Activated CD8-positive, alpha-beta memory T cell treated with anti-CD3 and anti-CD28 coated beads, Interleukin-2, amount 50 U/mL, for 4 hours (primary cell): ENCODE results near the gene TWIST2.

Source experiments
- DNase-seq: peaks from one replicate; pipeline ENCODE4 v3.0.0-alpha.2; 2020

TWIST2 gene

DNA sequence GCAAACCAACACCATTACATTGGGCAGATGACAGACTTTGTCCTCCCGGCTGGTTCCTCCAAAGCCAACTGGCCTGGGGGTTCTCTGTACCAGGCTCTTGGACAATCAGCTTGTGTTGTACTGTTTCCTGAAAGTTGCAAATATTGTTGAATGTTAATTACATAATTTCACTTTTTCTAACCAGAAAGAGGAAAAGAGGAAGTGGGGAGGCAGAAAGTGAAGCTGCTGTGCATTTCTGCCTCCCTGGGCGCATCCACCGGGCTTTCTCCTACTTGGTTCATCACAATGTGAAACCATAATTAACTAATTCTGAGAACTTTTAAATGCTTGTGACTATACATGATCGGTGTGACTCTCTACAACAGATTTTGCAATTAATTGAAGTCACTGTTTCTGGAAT lies 10.1 kb downstream of the TWIST2 start:
- DNase-seq: no peak

- DNase-seq: no peak
Observed at GRCh38 chr2:238859636-238860347, 11.9 kb downstream of the TWIST2 start.

GRCh38 chr2:238861013-238861730 lies 13.3 kb downstream of the TWIST2 start:
- DNase-seq: no peak

GRCh38 chr2:238861766-238862315 lies 14.0 kb downstream of the TWIST2 start:
- DNase-seq: no peak

GRCh38 chr2:238862701-238863100 lies 14.8 kb downstream of the TWIST2 start:
- no peak for DNase-seq

- DNase-seq: no peak
Observed at GRCh38 chr2:238863231-238863630, 15.3 kb downstream of the TWIST2 start.

DNA sequence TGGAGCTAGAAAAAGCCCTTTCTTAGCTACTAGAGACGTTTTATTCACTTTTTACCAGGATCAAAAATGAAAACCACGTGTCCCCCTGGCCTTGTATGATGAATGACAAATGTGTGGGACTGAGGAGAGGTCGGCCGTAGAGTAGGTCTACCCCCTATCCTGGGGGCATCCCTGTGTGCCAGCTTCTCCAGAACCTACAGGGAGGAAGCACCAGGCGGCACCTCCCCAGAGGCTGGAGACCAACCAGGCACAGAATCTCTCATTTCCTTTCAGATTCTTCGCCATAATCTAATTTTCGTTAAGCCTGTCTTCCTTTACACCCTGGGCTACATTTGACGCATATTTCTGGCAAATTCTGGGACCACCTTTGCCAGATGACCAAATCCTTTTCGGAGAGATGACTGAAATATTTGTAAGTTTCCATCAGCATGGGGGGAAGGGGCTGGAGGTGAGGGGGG lies 15.9 kb downstream of the TWIST2 start:
- DNase-seq: no peak

DNA sequence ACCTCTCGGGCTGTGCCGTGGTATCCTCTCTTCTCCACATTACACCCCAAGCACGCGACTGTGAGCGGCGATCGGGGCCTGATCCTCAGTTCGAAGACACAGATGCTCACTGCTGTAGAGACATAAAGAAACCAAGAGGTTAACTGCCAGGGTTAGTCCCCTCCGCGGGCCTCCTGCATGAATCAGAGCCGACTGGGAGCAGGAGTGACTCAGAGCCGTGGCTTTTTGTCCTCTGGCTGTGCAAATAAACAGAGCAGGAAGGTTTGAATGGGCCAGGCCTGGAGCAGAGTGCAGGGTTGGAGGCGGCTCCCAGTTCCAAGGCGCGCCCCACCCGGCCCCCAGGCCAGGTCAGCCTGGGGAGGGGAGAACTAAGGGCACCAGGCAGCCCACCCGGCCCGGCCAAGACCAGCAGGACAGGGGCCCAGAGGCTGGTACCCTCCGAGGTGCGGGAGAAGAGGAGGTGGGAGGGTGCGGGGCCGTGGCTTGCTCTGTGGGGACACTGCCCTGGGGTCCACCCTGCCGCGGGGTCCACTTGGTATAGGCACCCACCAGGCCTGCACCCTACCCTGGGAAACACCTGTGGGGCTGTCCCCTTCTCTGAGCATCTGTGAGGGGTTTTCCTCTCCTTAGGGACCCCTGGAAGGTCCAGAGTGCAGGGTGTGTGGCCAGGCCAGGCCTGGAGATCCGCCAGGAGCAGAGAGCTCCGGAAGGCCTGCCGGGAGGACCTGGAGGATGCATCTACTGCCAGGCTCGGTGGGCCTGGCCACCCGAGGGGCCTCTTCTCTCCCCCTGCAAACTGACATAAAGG lies 16.5 kb downstream of the TWIST2 start:
- DNase-seq: no peak

GRCh38 chr2:238865015-238865719 lies 17.3 kb downstream of the TWIST2 start:
- no peak for DNase-seq

DNA sequence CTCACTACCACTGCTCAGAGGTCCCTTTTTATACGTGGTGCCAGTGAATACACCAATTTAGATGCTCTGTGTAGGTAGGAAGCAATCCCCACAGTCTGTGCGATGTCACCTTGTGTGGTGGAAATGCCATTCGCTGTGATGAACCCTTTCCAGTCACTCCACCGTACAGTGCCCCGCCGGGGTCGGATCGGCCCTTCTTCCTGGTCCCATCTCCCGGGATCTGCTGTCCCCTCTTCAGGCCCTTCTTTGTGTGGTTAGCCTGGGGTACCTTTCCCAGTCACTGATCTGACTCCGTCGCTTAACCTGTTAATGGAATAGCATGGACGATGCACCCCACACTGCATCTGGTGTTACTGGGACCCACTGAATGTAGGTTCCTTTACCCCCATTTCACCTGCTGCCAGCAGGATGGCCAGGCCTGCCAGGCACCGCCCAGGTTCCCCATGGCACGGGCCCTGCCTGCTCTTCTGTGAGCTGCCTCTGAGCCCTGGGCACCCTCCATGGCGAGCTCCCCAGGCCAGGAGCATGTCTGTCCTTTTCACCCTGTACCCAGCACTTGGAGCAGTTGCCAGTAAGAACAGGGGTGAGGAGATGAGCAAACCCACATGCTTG lies 18.0 kb downstream of the TWIST2 start:
- no peak for DNase-seq

- no peak for DNase-seq
Observed at GRCh38 chr2:238866656-238867277, 18.9 kb downstream of the TWIST2 start.

DNA sequence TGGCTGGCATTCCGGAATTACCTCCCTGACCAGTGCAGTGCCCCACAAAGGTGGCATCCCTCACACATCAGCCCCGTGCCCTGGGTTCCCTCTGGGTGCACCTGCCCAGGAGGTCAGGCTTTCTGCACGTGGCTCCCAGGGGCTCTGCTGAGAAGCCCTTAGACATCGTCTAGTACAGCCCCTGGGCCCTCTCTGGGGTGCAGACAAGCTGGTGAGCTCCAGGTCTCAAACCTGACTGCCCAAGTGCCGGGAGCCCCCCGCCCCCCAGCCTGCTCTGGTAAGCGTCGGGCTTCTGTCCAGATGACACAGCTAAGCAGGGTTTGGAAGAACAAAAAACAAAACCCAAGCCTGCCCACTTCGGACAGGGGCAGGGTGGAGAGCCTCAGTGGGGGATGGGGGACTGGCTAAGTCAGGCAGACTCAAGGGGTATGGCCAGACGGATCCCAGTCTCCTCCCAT lies 20.2 kb downstream of the TWIST2 start:
- DNase-seq: no peak

- no peak for DNase-seq
Observed at GRCh38 chr2:238868616-238869292, 20.9 kb downstream of the TWIST2 start.

DNA sequence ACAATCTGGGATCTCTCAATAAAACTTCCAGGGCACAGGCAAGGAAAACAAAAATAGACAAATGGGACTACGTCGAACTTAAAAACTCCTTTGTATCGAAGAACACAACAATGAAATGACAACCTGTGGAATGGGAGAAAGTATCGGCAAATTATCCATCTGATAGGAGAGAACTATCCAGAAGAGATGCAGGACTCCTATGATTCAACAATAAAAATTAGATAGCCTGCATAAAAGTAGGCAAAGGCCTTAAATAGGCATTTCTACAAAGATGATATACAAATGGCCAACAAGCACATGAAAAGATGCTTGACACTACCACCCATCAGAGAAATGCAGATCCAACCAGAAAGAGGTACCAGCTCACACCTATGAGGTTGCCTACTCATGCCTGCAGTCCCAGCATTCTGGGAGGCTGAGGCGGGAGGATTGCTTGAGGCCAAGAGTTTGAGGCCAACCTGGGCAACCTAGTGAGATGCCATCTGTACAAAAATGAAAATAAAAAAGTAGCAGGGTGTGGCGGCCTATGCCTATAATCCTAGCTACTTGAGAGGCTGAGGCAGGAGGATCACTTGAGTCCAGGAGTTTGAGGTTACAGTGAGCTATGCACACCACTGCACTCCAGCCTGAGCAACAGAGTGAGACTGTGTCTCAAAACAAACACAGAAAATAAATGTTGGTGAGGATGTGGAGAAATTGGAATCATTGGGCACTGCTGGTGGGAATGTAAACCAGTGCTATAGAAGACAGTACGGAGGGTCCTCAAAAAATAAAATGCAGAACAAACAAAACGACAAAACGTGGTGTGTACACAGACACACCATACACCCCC lies 21.6 kb downstream of the TWIST2 start:
- no peak for DNase-seq

GRCh38 chr2:238870261-238870660 lies 22.4 kb downstream of the TWIST2 start:
- no peak for DNase-seq

- no peak for DNase-seq
Observed at GRCh38 chr2:238872026-238872425, 24.1 kb downstream of the TWIST2 start.

GRCh38 chr2:238872628-238873380 lies 24.9 kb downstream of the TWIST2 start:
- no peak for DNase-seq

- no peak for DNase-seq
Observed at GRCh38 chr2:238873381-238873801, 25.5 kb downstream of the TWIST2 start.

DNA sequence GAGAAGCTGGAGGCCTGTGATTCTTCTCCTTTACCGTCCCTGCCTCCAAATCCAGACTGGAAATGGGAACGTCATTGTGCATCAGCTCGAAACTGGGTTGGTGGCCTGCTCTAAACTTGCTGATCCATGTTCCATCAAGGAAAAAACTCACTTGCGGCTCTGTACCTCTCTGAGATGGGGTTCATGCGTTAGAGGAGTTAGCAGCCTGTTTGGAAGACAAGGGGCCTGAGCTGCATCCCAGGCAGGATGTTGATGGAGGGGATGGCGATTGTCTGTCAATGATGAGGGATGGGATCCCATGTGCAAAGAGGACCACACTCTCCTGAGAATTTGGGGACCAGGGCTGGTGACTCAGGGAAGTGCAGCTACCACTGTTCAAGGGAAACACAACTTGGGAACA lies 26.0 kb downstream of the TWIST2 start:
- no peak for DNase-seq
